HG02981 (cell line): ENCODE results near the gene ZNF837.
"Not testable (repeated sequence)": the region's sequence is repeated elsewhere in the genome, so short reads cannot be mapped to it uniquely, and the experiment has no call there.

ENCODE experiments used
- ATAC-seq: cut with Tn5 transposase; IDR thresholded peaks from one replicate; pipeline ENCODE4 v1.9.1; 2021; ENCODE audit warnings: mild to moderate bottlenecking, moderate library complexity; ENCODE audit not compliant: unreplicated experiment

ZNF837 gene

GRCh38 chr19:58396691-58397532 lies 16.1 kb upstream of the ZNF837 start:
- no peak for ATAC-seq

GRCh38 chr19:58395979-58396627 lies 15.3 kb upstream of the ZNF837 start:
- no peak for ATAC-seq

GRCh38 chr19:58395220-58395978 lies 14.6 kb upstream of the ZNF837 start, which contains the start of gene RNF225:
Gene RNF225 (plus strand): TSS chr19:58395656. CDS start chr19:58396090, 434 bp downstream.
- no peak for ATAC-seq

- no peak for ATAC-seq
Observed at GRCh38 chr19:58394821-58395219, 14.0 kb upstream of the ZNF837 start.

- no peak for ATAC-seq
Observed at GRCh38 chr19:58393725-58394033, 12.8 kb upstream of the ZNF837 start.

GRCh38 chr19:58392945-58393724 lies 12.3 kb upstream of the ZNF837 start:
- ATAC-seq: no peak

- no peak for ATAC-seq
Observed at GRCh38 chr19:58388175-58388526, 7.3 kb upstream of the ZNF837 start.

GRCh38 chr19:58387338-58388174 lies 6.7 kb upstream of the ZNF837 start:
- ATAC-seq: no peak

- ATAC-seq: peak; percentile 90
Observed at GRCh38 chr19:58386576-58387337, 5.9 kb upstream of the ZNF837 start, which contains the start of gene RPS5. Gene RPS5 (plus strand): TSS chr19:58387269. CDS start chr19:58388138, 869 bp downstream.

- no peak for ATAC-seq
Observed at GRCh38 chr19:58385891-58386575, 5.2 kb upstream of the ZNF837 start.

- no peak for ATAC-seq
Observed at GRCh38 chr19:58385313-58385890, 4.6 kb upstream of the ZNF837 start.

GRCh38 chr19:58382997-58383603 lies 2.3 kb upstream of the ZNF837 start:
- ATAC-seq: no peak

- ATAC-seq: no peak
Observed at GRCh38 chr19:58381460-58382212, 806 bp upstream of the ZNF837 start.

GRCh38 chr19:58380037-58380661 lies 681 bp downstream of the ZNF837 start:
- ATAC-seq: no peak

GRCh38 chr19:58379246-58379645 lies 1.6 kb downstream of the ZNF837 start:
- no peak for ATAC-seq

GRCh38 chr19:58376724-58377123 lies 4.1 kb downstream of the ZNF837 start:
- not testable (repeated sequence) for ATAC-seq

GRCh38 chr19:58374200-58374599 lies 6.6 kb downstream of the ZNF837 start:
- no peak for ATAC-seq
